Gastrocnemius medialis (tissue), 4 donors: ENCODE data around the gene P4HA3. TPM values are rescaled to one million over a fixed set of nuclear protein-coding genes. Genes with fewer than 3 reads are reported as not detected.

Source experiments
- ATAC-seq, 2 donors: fragments of 150-250 bp; one replicate each; pipeline ENCODE4 v1.9.1; 2016
- DNase-seq, 2 donors: peaks; one replicate each; pipeline ENCODE4 v3.0.0-alpha.2; 2019
- H3K27ac ChIP-seq, 4 donors: fragments of 200-600 bp; sonication (generic); 1 replicate in 1 of 4; 2 replicates in 3 of 4; pipeline ENCODE4 v1.5.1; 2016 to 2018; ENCODE audit warnings: mild to moderate bottlenecking in 2 of 4, moderate library complexity in 1 of 4
- H3K27me3 ChIP-seq, 3 donors: fragments of 200-600 bp; sonication (generic) in 2 of 3; 1 replicate in 1 of 3; 2 replicates in 2 of 3; pipeline versions ENCODE4 v1.5.1 to v1.6.0; 2016 to 2019; ENCODE audit warnings: mild to moderate bottlenecking in 1 of 3, moderate library complexity in 1 of 3
- H3K36me3 ChIP-seq, 2 donors: fragments of 200-600 bp; sonication (generic) in 1 of 2; one replicate each; pipeline ENCODE4 v1.5.1; 2017 to 2018
- H3K4me1 ChIP-seq, 2 donors: fragments of 200-600 bp; sonication (generic) in 1 of 2; one replicate each; pipeline ENCODE4 v1.5.1; 2016 to 2017; ENCODE audit warnings: mild to moderate bottlenecking in 2 of 2
- H3K4me3 ChIP-seq, 4 donors: fragments of 200-600 bp; sonication (generic) in 3 of 4; 1 replicate in 1 of 4; 2 replicates in 3 of 4; pipeline ENCODE4 v1.5.1; 2016 to 2019; ENCODE audit warnings: mild to moderate bottlenecking in 2 of 4
- H3K9me3 ChIP-seq, 3 donors: fragments of 200-600 bp; sonication (generic) in 2 of 3; 1 replicate in 1 of 3; 2 replicates in 2 of 3; pipeline ENCODE4 v1.5.1; 2016 to 2019
- POLR2A ChIP-seq, 2 donors: fragments of 450-650 bp; IDR thresholded peaks; one replicate each; pipeline ENCODE4 v1.6.1; 2017; ENCODE audit warnings: antibody characterized with exemption in 2 of 2, mild to moderate bottlenecking in 2 of 2, moderate library complexity in 2 of 2
- in situ Hi-C, 4 donors: fragments of 200-750 bp; cut with MboI; loops; one replicate each; pipeline versions ENCODE4 v1.15.0 to v1.8.0; 2017; ENCODE audit warnings: low sequenced_read_pairs in 4 of 4
- intact Hi-C: fragments of 100-400 bp; cut with DNase I; formaldehyde crosslinking; loops from one replicate; pipeline ENCODE4 v1.15.1; 2023; ENCODE audit warnings: low total_unique reads
- total RNA-seq, 4 donors: library from RNA; depleted of rRNA; stranded (reverse); fragments of >200 nt; gene quantifications; one replicate each; pipeline versions ENCODE4 v1.1.0 to v1.2.3, GENCODE V29; 2016
- TF ChIP-seq, protein P1 (sequence below), 5 experiments: fragments of 450-650 bp in 3 of 5; fragments of 200-600 bp in 2 of 5; sonication (generic) in 2 of 5; IDR thresholded peaks in 4 of 5; conservative IDR thresholded peaks in 1 of 5; 1 replicate in 4 of 5; 2 replicates in 1 of 5; pipeline ENCODE4 v1.5.1; 2016 to 2019; ENCODE audit warnings: antibody characterized with exemption in 5 of 5, mild to moderate bottlenecking in 3 of 5, moderate library complexity in 3 of 5

Gene P4HA3
- total RNA-seq, 4 donors from 2014 or later: 0.09 TPM; not detected in 3

DNA sequence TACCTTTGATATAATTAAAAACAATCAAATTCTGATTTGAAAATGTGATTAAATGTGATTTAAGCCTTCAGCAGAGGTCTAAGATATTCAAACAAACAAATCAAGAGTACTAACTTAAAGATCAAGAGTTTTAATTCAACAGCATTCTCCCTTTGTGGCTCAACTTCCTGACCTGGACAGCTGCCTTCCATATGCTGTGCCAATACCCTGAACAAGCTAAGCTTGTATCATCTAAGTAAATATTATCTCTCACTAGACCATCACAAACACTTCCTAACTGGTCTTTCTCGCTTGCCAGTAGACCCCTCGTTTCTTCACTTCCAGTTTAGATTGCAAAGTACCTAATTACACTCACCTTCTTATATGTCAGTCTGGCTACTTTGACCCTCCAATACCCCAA, 35.9 kb upstream of the P4HA3 start:
- no peak overlapping the region for H3K4me3 ChIP-seq
- no peaks in the 10 kb centered on the region for H3K4me1 ChIP-seq
- no peaks in the 10 kb centered on the region for H3K9me3 ChIP-seq
- intact Hi-C loops: no loop called here
- no peak for ATAC-seq
- H3K27ac ChIP-seq: no peak overlapping the region
- H3K36me3 ChIP-seq: no peaks in the 10 kb centered on the region
- DNase-seq: no peak
- TF ChIP-seq, protein P1, sequence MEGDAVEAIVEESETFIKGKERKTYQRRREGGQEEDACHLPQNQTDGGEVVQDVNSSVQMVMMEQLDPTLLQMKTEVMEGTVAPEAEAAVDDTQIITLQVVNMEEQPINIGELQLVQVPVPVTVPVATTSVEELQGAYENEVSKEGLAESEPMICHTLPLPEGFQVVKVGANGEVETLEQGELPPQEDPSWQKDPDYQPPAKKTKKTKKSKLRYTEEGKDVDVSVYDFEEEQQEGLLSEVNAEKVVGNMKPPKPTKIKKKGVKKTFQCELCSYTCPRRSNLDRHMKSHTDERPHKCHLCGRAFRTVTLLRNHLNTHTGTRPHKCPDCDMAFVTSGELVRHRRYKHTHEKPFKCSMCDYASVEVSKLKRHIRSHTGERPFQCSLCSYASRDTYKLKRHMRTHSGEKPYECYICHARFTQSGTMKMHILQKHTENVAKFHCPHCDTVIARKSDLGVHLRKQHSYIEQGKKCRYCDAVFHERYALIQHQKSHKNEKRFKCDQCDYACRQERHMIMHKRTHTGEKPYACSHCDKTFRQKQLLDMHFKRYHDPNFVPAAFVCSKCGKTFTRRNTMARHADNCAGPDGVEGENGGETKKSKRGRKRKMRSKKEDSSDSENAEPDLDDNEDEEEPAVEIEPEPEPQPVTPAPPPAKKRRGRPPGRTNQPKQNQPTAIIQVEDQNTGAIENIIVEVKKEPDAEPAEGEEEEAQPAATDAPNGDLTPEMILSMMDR (IDR thresholded peaks at IDR 0.05 in 4 of 5, conservative IDR thresholded peaks at IDR 0.05 in 1 of 5): no peak
- TF ChIP-seq POLR2A (IDR thresholded peaks at IDR 0.05): no peak
- in situ Hi-C loops: no loop called here
- no peaks in the 10 kb centered on the region for H3K27me3 ChIP-seq

DNA sequence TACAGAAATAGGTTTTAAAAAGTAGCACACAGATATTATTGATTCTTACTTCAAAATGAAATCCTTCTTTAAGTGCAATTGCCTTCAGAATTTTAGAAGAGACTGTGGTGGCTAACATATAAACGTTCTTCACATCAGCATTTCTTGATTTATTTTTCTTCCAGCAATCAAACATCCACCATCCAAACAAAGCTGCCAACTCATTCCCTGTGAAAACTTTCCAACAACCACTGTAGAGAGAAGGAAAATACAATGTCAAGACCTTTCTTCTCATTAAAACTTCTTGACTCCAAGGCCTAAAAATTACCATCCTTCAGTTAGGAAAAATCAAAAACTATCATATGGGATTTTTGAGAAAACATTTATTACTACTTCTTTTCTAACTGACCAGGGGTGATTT, 34.0 kb upstream of the P4HA3 start:
- Histone ChIP-seq H3K9me3 (no peaks in the 10 kb centered on the region), H3K4me3 (no peak overlapping the region), H3K36me3 (no peaks in the 10 kb centered on the region), H3K27me3 (no peaks in the 10 kb centered on the region), H3K4me1 (no peaks in the 10 kb centered on the region), H3K27ac (no peak overlapping the region)
- in situ Hi-C loops (no loop called here), intact Hi-C loops (no loop called here)
- no peak for ATAC-seq
- no peak for DNase-seq
- TF ChIP-seq POLR2A (IDR thresholded peaks at IDR 0.05): no peak
- TF ChIP-seq, protein P1 (IDR thresholded peaks at IDR 0.05 in 4 of 5, conservative IDR thresholded peaks at IDR 0.05 in 1 of 5): no peak

DNA sequence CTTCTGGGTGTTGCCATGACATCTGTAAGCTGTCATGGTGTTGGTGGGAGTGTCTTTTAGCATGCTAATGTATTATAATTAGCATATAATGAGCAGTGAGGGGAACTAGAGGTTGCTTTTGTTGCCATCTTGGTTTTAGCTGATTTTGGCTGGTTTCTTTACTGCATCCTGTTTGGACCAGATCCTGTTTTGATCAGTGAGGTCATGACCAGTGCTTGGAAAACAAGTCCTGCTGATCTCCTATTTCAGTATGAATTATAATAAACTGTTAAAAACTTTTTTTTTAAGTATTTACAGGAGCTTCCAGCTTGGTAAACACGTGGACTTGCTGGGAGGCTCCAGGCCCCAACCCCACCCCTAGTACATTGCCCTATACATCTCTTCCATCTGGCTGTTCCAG, 30.5 kb upstream of the P4HA3 start:
- no peak for ATAC-seq
- H3K4me3 ChIP-seq: no peak overlapping the region
- no peaks in the 10 kb centered on the region for H3K9me3 ChIP-seq
- H3K36me3 ChIP-seq: peaks cover 0 to 7% of the 10 kb centered on the region in 2 donors
- no peaks in the 10 kb centered on the region for H3K27me3 ChIP-seq
- DNase-seq: no peak
- intact Hi-C loops: no loop called here
- in situ Hi-C loops: no loop called here
- no peak overlapping the region for H3K27ac ChIP-seq
- no peaks in the 10 kb centered on the region for H3K4me1 ChIP-seq
- TF ChIP-seq POLR2A (IDR thresholded peaks at IDR 0.05): no peak
- TF ChIP-seq, protein P1 (IDR thresholded peaks at IDR 0.05 in 4 of 5, conservative IDR thresholded peaks at IDR 0.05 in 1 of 5): no peak

DNA sequence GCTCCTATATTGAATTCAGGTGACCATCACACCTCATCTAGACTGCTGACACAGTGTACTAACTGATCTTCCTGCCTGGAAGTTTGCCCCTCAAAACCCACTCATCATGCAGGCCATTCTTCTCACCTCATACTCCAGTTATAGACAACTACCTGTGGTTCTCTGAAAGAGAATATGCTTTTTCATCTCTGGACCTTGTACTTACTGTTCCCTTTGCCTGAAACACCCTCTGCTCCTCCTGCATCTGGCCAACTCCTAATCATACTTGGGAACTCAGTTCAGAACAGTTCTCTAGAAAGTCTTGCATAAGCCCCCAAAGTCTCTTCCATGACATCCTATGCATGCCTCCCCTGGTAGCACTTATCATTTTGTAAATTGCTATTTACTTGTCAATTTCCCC, 28.2 kb upstream of the P4HA3 start:
- no peaks in the 10 kb centered on the region for H3K27me3 ChIP-seq

More for the DNA sequence above, 28.2 kb upstream of the P4HA3 start:
- no peak overlapping the region for H3K4me3 ChIP-seq
- no peak for TF ChIP-seq POLR2A (IDR thresholded peaks at IDR 0.05)
- TF ChIP-seq, protein P1 (IDR thresholded peaks at IDR 0.05 in 4 of 5, conservative IDR thresholded peaks at IDR 0.05 in 1 of 5): no peak
- DNase-seq (no peak), ATAC-seq (no peak)
- intact Hi-C loops: no loop called here
- in situ Hi-C loops: no loop called here
- peaks cover 0 to 16% of the 10 kb centered on the region in 2 donors for H3K36me3 ChIP-seq
- no peaks in the 10 kb centered on the region for H3K4me1 ChIP-seq
- no peaks in the 10 kb centered on the region for H3K9me3 ChIP-seq
- H3K27ac ChIP-seq: no peak overlapping the region
